Progenitor cell of endocrine pancreas (in vitro differentiated cells): Measurements from ENCODE around the gene TRMT61A. TPM values are rescaled to one million over a fixed set of nuclear protein-coding genes. Genes with fewer than 3 reads are reported as not detected.

ENCODE experiments used
- DNase-seq: peaks from one replicate; pipeline ENCODE4 v3.0.0; 2021; ENCODE audit warnings: low spot score; ENCODE audit not compliant: unreplicated experiment
- H3K27ac Mint-ChIP-seq: 2 replicates; pipeline ENCODE4 v1.8.0; 2021; ENCODE audit warnings: mild to moderate bottlenecking, moderate library complexity, mixed read lengths
- H3K27me3 Mint-ChIP-seq: 2 replicates; pipeline ENCODE4 v1.8.0; 2021; ENCODE audit warnings: mixed read lengths
- H3K36me3 Mint-ChIP-seq: 2 replicates; pipeline ENCODE4 v1.8.0; 2022; ENCODE audit warnings: mixed read lengths; ENCODE audit not compliant: insufficient read depth
- H3K4me1 Mint-ChIP-seq: 2 replicates; pipeline ENCODE4 v1.8.0; 2021; ENCODE audit warnings: low read depth, mixed read lengths
- H3K4me3 Mint-ChIP-seq: 2 replicates; pipeline ENCODE4 v1.8.0; 2021; ENCODE audit warnings: low read depth, mild to moderate bottlenecking, moderate library complexity, mixed read lengths
- H3K9me3 Mint-ChIP-seq: 2 replicates; pipeline ENCODE4 v1.8.0; 2021; ENCODE audit warnings: low read depth, mixed read lengths
- total RNA-seq: library from RNA; stranded (reverse); gene quantifications from 2 replicates; pipeline ENCODE4 v1.2.1, GENCODE V29; 2021
- TF ChIP-seq, protein P1 (sequence below): fragments of 200-600 bp; sonication (generic); IDR thresholded peaks from one replicate; pipeline ENCODE4 v1.5.0; 2021; ENCODE audit warnings: antibody characterized with exemption, mild to moderate bottlenecking; ENCODE audit not compliant: unreplicated experiment

TRMT61A gene
- total RNA-seq, 1 donor from 2014 or later, result 10.3 TPM

DNA sequence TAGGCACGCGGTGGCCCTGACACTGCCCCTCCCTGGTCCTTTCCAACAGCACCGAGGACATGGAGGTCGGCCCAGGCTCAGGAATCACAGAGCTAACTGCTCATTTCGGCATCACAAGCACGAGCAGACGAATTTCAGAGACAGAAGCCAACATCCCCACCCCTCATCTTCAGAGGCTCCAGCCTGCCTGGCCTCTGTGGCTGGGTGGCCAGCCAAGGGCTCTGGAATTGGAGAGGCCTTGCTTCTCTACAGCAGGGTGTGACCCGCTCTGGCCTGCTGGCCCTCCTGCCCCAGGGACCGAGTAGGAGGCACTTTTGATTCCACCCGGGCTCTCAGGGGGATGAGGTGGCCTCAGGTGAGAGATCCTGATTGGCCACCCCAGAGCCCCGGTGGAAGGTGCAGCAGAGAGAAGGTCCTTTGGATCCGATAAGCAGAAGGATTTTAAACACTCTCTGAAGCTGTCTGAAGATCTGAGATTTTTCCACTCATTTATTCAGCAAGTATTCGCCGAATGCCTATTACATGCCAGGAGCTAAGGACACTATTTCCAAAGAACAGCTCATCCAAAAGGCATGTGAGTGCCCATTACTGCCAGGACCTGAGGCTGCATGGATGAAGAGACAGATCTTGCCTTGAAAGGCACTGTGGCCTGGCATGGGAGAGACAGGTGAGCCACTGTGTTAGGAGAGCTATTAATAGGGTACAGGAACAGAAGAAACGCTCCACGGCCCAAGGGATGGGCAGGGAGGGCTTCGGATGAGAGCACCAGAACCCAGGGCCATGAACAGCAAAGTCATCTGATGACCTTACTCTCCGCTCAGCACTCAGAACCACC is 23.2 kb downstream of the TRMT61A start:
- Mint-ChIP-seq H3K27ac (no peak overlapping the region), H3K9me3 (no peaks in the 10 kb centered on the region), H3K36me3 (no peaks in the 10 kb centered on the region), H3K4me3 (no peak overlapping the region), H3K4me1 (peaks cover 5% of the 10 kb centered on the region), H3K27me3 (no peaks in the 10 kb centered on the region)
- TF ChIP-seq, protein P1, sequence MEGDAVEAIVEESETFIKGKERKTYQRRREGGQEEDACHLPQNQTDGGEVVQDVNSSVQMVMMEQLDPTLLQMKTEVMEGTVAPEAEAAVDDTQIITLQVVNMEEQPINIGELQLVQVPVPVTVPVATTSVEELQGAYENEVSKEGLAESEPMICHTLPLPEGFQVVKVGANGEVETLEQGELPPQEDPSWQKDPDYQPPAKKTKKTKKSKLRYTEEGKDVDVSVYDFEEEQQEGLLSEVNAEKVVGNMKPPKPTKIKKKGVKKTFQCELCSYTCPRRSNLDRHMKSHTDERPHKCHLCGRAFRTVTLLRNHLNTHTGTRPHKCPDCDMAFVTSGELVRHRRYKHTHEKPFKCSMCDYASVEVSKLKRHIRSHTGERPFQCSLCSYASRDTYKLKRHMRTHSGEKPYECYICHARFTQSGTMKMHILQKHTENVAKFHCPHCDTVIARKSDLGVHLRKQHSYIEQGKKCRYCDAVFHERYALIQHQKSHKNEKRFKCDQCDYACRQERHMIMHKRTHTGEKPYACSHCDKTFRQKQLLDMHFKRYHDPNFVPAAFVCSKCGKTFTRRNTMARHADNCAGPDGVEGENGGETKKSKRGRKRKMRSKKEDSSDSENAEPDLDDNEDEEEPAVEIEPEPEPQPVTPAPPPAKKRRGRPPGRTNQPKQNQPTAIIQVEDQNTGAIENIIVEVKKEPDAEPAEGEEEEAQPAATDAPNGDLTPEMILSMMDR, result no peak
- no peak for DNase-seq

DNA sequence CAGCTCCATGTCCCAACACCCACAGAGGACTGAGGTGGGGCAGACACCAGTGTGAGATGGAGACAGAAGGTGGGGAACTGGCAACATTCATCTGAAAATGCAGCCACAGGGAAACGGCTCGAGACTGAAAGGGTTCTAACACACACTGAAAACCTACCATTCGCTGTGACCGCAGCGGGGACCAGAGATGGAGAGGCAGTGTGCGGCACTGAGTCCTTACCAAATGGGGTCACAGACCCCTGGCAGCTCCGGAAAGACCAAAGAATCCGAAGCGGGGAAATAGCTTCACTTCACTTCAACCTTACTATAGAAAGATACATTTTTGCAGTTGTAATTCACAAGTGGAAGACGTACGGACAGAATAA is 23.8 kb downstream of the TRMT61A start:
- no peaks in the 10 kb centered on the region for H3K9me3 Mint-ChIP-seq
- TF ChIP-seq, protein P1, result no peak

DNA sequence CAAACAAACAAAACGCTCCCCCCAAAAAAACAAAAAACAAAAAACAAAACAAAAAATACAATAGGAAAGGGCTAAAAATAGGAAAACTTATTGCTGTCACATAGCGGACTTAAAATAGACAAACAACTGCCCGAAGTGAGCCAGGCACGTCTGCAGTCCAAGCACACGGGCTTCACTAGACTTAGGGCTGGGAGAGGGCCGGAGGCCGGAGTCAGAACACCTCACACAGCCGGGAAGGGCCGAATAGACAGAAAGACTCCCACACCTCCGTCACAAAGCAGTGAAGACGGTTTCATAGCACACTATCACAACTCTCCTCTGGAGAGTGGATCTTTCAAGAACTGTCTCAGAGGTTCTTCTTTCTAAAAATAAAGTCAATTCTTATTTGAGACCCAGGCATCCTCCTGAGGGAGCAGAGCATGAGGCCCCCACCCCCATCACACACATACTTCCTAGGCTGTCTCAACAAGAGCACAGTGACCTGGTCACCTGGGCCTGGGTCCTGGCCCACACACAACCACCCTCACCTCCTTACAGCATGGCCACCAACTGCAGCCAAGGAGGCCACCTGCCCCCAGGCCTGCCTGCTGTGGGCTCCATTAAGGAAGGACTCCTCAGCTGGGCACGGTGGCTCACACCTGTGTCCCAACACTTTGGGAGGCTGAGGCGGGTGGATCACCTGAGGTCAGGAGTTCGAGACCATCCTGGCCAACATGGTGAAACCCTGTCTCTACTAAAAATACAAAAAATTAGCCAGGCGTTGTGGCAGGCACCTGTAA is 26.8 kb downstream of the TRMT61A start:
- Mint-ChIP-seq H3K27ac (peak overlapping the region; percentile 21), H3K4me3 (no peak overlapping the region), H3K36me3 (peaks cover 10% of the 10 kb centered on the region), H3K27me3 (no peaks in the 10 kb centered on the region), H3K9me3 (no peaks in the 10 kb centered on the region), H3K4me1 (peaks cover 3% of the 10 kb centered on the region)
- TF ChIP-seq, protein P1, result no peak
- no peak for DNase-seq

More for the DNA sequence above, 23.8 kb downstream of the TRMT61A start:
- no peaks in the 10 kb centered on the region for H3K27me3 Mint-ChIP-seq
- DNase-seq, result no peak
- H3K4me1 Mint-ChIP-seq, result peaks cover 5% of the 10 kb centered on the region
- H3K36me3 Mint-ChIP-seq, result no peaks in the 10 kb centered on the region
- no peak overlapping the region for H3K27ac Mint-ChIP-seq
- H3K4me3 Mint-ChIP-seq, result no peak overlapping the region

DNA sequence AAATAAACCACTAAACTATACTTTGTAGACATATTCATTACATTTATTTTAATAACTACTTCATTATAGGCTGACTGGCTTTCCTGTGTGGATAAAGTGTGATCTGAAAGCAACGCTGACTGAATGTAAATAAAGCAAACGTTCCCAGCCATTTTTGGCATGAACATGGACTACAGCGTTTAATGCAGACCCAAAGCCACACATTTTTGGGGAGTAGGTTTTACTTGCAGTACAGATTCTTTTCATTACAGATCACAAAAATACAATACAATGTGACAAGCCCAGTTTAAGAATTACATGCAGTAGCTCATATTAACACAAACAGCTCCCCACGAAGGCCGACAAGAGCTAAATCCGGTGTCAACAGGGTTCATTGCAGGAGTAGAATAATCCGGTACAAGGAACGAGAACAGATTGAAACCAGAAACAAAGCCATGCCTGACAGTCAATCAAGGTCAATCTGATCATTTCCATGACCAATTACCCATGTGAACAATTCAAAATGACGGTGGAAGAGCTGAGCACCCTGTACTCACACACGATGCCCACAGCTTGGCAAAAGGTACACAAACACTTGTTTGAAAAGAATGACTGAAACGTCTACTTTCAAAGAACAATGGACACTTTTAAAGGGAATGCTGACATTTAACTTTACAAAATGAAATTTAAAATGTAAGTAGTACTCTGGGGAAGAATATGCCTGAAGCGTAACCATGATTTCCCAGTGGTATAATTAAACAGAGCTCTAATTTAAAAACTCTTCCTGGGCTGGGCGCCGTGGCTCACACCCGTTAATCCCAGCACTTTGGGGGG is 28.2 kb downstream of the TRMT61A start:
- Mint-ChIP-seq H3K9me3 (no peaks in the 10 kb centered on the region), H3K4me3 (no peak overlapping the region), H3K27me3 (no peaks in the 10 kb centered on the region), H3K4me1 (peaks cover 14% of the 10 kb centered on the region), H3K36me3 (peaks cover 10% of the 10 kb centered on the region), H3K27ac (peak overlapping the region; percentile 71)
- TF ChIP-seq, protein P1, result no peak
- no peak for DNase-seq
